ENCODE measurements around the gene SLC47A2.

SLC47A2 gene

DNA sequence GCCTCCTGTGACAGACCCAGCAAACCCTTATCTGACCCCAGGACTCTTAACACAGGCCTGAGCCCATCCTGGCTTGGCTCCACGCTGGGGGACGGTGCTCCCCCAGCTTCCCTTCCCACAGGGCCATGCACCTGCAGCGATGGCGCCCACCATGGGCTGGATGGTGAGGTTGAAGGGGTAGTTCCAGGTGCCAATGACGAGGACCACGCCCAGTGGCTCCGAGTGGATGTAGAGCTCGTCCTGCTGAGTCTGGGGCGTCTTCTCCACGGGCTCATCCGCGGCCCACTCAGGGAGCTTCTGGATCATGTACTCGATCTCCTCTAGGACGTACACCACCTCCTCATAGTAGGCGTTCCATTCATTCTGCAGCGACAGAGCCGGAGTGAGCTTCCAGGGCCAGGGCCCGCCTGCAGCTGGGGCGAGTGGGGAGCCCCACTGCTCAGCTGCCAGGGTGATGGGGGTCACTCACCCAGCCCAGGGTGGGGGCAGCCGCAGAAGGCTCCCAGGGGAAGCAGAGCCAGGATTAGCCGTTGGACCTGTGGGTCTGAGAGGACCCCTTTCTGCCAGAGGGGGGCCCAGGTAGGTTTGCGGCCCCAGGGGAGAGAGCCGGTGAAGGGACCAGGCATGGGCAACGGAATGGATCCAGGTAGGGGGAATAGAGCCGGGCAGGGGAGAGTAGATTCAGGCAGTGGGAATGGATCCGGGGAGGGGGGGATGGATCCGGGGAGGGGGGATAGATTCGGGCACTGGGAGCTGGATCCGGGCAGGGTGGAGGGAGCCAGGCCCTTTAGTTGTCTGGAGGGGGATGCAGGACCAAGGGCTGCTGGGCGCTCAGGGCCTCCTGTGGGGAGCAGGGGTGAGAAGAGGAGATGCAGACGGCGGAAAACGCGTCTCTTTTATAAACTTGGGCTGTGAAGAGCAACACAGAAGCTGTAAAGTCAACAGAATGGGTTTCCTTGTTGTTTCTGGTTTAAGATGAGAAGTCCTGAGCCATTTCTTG is 27.0 kb upstream of the SLC47A2 start:
- H3K9me3 Mint-ChIP-seq, result no peaks in the 10 kb centered on the region
- intact Hi-C loops (cut with micrococcal nuclease), result no loop called here
- H3K4me3 Mint-ChIP-seq, result no peak overlapping the region
- H3K27ac Mint-ChIP-seq, result no peak overlapping the region
- peaks cover 14% of the 10 kb centered on the region for H3K27me3 Mint-ChIP-seq
- H3K4me1 Mint-ChIP-seq (ENCODE audit: low read depth), result peaks cover 15% of the 10 kb centered on the region
- no peaks in the 10 kb centered on the region for H3K36me3 Mint-ChIP-seq (ENCODE audit: low read depth)

DNA sequence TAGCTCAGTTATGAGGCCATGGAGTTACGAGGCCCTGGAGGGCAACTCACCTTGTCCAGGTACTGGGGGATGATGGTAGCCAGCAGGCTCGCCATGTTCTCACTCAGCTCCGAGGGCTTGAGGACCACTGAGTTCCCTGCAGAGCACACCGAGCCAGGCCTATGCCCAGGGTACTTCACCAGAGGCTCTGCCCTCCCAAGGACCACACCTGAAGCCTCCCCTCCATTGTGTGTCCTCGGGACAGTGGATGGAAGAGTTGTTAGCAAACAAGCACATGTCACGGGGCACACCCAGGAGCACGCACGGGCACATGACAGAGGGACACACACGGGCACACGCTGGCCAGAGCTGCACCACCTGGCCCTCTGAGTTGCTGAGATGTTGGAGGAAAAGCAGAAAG is 26.1 kb upstream of the SLC47A2 start:
- Mint-ChIP-seq H3K27me3 (peaks cover 9% of the 10 kb centered on the region), H3K4me1 (ENCODE audit: low read depth) (peaks cover 15% of the 10 kb centered on the region), H3K4me3 (no peak overlapping the region), H3K27ac (no peak overlapping the region), H3K36me3 (ENCODE audit: low read depth) (no peaks in the 10 kb centered on the region), H3K9me3 (no peaks in the 10 kb centered on the region)
- intact Hi-C loops (cut with micrococcal nuclease), result no loop called here

DNA sequence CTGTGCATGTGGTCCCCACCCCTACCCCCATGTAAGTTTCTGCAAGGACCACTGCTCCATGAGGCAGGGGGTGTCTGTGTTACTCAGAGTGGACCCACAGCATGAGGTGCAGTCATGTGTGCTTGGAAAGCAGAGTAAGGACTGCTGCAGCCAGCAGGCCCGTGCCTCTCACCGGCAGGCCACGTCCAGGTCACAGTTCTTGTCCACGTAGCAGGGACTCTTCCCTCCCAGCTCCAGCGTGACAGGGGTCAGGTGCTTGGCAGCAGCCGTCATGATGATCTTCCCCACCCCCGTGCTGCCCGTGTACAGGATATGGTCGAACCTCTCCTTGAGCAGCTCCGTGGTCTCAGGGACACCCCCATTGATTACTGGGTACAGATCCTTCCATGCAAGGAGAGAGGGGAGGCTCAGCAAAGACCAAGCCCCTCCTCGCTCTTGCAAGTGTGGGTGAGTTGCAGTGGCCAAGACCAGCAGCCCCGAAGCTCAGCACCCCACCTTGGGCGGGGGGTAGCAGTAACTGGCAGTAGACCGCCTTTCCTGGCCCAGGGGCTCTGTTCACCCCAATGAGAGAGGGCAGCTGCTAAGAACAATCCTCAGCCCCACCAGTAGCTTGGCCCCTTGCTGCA is 25.6 kb upstream of the SLC47A2 start:
- H3K36me3 Mint-ChIP-seq (ENCODE audit: low read depth), result no peaks in the 10 kb centered on the region
- H3K4me1 Mint-ChIP-seq (ENCODE audit: low read depth), result peaks cover 15% of the 10 kb centered on the region
- no peak overlapping the region for H3K27ac Mint-ChIP-seq
- peaks cover 9% of the 10 kb centered on the region for H3K27me3 Mint-ChIP-seq
- no peaks in the 10 kb centered on the region for H3K9me3 Mint-ChIP-seq
- intact Hi-C loops (cut with micrococcal nuclease), result no loop called here
- H3K4me3 Mint-ChIP-seq, result no peak overlapping the region

DNA sequence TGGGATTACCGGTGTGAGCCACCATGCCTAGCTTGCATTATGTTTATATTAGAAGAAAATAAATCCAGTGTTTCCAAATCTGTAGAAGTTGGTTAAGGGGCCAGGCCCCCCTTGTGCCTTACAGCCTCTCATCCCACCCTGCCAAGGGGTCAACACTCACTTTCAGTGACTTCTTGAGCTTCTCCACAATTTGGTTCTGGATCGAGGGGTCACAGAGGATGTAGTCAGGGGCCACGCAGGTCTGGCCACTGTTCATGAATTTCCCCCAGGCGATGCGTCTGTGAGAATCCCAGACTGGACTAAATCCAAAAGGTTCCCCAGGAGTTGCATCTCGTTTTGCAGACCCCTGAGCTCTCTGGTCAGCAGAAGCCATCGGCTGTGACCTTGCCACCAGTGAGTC is 24.5 kb upstream of the SLC47A2 start:
- Mint-ChIP-seq H3K9me3 (no peaks in the 10 kb centered on the region), H3K4me1 (ENCODE audit: low read depth) (peaks cover 15% of the 10 kb centered on the region), H3K27me3 (peaks cover 9% of the 10 kb centered on the region), H3K4me3 (no peak overlapping the region), H3K27ac (no peak overlapping the region), H3K36me3 (ENCODE audit: low read depth) (no peaks in the 10 kb centered on the region)
- intact Hi-C loops (cut with micrococcal nuclease), result no loop called here

DNA sequence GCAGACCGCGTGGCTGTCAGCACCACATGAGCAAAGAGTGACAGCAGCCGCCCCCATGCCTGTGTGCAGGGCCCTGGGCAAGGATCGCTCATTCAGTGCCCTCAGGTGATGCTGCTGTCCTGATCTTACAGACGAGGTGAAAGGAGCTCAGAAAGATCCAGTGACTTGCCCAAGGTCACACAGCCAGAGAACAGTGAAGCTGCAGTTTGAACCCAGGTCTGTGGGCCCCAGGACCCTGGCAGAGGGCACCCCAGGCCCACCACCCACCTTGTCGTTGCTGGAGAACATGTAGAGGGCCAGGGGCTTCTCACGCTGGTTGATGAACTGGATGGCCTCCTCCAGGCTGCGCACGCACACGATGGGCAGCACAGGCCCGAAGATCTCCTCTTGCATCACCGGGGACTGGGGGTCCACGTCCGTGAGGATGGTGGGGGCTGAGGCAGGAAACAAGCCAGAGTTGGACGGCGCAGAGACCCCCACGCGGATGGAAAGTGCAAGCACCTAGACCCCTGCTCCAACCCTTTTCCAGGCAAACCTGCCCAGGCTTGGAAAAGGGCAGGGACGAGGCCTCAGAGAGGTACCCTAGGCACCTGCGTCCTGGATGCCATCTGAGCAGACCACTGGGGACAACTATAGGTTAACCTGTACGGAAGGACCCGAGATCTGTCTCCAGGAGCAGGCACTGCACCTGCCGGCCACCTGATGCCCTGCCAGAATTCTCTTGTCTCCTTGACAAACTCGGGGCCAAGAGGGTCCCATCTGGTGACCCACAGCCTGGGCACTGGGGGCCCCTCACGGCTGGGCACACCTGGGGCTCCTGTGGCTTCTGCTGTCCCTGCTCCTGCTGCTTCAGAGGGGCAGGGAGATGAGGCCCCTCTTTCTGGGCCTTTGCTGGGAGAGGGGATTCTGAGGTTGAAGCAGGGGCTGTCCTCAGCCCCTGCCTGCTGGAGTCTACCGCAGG is 23.1 kb upstream of the SLC47A2 start:
- Mint-ChIP-seq H3K27me3 (peaks cover 5% of the 10 kb centered on the region), H3K4me3 (no peak overlapping the region), H3K36me3 (ENCODE audit: low read depth) (no peaks in the 10 kb centered on the region), H3K4me1 (ENCODE audit: low read depth) (peaks cover 5% of the 10 kb centered on the region), H3K9me3 (no peaks in the 10 kb centered on the region), H3K27ac (no peak overlapping the region)
- intact Hi-C loops (cut with micrococcal nuclease), result no loop called here

DNA sequence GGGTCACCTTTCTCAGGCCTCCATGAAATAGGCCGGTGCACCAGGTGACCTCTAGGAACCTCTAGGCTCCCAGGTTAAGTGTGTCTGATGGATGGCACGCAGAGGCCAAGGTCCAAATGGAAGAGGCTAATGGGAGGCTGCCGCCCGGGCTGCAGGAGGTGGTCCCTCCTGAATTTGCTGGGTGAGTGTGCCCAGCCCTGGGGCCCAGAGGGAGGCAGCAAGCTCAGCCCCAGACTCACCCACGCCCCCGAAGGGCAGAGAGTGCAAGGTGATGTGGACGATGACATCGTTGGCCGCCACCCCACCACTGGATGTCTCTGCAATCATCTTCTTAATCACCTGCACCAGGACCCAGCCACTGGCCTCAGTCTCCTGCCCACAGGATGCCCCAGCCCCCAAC is 22.4 kb upstream of the SLC47A2 start:
- intact Hi-C loops (cut with micrococcal nuclease), result no loop called here
- Mint-ChIP-seq H3K4me3 (no peak overlapping the region), H3K27me3 (peaks cover 2% of the 10 kb centered on the region), H3K4me1 (ENCODE audit: low read depth) (peaks cover 6% of the 10 kb centered on the region), H3K9me3 (no peaks in the 10 kb centered on the region), H3K36me3 (ENCODE audit: low read depth) (no peaks in the 10 kb centered on the region), H3K27ac (no peak overlapping the region)

DNA sequence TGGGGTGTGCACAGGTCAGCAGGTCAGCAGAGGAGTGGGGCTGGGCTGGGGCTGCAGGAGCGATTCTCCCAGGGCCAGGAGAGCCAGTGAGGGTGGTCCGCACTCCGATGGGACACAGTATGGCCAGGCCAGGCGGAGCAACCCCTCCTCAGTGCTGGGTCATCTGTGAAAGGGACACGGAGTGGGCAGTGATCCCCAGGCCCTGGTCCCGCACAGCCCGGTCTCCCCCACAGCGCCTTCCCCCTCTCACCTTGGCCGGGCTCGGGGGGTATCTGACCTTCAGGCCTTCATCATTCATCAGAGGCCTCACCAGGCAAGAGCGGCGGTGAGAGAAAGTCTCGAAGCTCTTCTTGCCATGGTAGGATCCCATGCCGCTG is 21.7 kb upstream of the SLC47A2 start:
- Mint-ChIP-seq H3K27ac (no peak overlapping the region), H3K36me3 (ENCODE audit: low read depth) (no peaks in the 10 kb centered on the region), H3K9me3 (no peaks in the 10 kb centered on the region), H3K27me3 (no peaks in the 10 kb centered on the region), H3K4me3 (no peak overlapping the region), H3K4me1 (ENCODE audit: low read depth) (peaks cover 6% of the 10 kb centered on the region)
- intact Hi-C loops (cut with micrococcal nuclease), result no loop called here

DNA sequence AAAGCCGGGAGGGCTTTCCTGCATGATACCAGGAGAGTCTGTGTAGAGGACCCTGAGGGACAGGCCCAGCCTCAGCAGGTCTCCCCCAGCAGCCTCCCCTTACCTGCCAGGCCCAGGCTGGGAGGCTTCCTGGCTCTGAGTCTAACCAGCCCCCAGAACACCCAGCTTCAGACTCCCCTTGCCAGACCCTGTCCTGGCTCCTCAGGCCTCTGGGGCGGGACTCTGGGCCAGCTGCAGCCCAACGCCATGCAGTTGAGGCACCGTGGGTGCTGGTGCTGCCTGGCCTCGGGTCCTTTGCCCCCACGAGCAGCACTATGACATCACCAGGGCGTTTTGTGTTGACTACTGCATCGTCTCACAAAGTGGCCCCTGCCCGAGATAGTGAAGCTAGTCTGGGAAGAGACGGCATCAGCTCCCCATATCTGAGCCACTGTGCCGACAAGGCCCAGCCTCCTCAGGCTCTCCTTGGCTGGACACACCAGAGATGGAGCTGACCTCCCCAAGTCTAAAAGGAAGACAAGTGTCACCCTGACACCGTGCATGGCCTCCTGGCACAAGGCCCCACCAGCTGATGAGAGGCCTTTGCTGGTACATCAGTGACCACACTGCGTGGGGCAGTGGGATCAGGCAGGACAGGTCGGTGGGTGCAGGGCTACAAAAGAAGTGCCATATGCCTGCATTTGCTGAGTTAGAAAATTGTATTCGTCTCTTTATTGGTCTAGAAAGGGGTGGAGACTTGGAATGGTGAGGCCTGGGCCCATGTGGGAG is 21.1 kb upstream of the SLC47A2 start:
- intact Hi-C loops (cut with micrococcal nuclease), result no loop called here
- H3K4me3 Mint-ChIP-seq, result no peak overlapping the region
- no peaks in the 10 kb centered on the region for H3K9me3 Mint-ChIP-seq
- H3K4me1 Mint-ChIP-seq (ENCODE audit: low read depth), result peaks cover 6% of the 10 kb centered on the region
- H3K27ac Mint-ChIP-seq, result no peak overlapping the region
- H3K36me3 Mint-ChIP-seq (ENCODE audit: low read depth), result no peaks in the 10 kb centered on the region
- no peaks in the 10 kb centered on the region for H3K27me3 Mint-ChIP-seq

DNA sequence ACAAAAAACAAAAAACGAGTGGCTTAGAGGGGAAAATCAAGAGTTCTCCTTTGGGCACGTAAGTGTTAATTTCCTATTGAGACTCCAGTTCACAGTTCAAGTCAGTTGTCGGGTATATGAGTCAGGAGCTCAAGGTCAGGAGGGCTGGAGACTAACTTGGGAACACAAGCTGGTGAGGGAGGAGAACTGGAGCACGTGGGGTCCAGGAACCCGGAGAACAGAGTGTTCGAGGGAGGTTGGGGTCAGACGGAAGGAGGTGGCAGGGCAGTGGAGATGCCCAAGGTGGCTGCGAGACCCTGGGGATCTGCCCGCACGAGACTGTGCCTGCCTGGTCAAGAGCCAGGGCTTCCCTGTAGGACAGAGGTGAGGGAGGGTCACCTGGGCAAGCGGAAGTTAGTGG is 19.7 kb upstream of the SLC47A2 start:
- H3K27ac Mint-ChIP-seq, result no peak overlapping the region
- no peaks in the 10 kb centered on the region for H3K36me3 Mint-ChIP-seq (ENCODE audit: low read depth)
- H3K27me3 Mint-ChIP-seq, result peaks cover 2% of the 10 kb centered on the region
- no peaks in the 10 kb centered on the region for H3K9me3 Mint-ChIP-seq
- intact Hi-C loops (cut with micrococcal nuclease), result no loop called here
- H3K4me1 Mint-ChIP-seq (ENCODE audit: low read depth), result peaks cover 14% of the 10 kb centered on the region
- H3K4me3 Mint-ChIP-seq, result no peak overlapping the region

DNA sequence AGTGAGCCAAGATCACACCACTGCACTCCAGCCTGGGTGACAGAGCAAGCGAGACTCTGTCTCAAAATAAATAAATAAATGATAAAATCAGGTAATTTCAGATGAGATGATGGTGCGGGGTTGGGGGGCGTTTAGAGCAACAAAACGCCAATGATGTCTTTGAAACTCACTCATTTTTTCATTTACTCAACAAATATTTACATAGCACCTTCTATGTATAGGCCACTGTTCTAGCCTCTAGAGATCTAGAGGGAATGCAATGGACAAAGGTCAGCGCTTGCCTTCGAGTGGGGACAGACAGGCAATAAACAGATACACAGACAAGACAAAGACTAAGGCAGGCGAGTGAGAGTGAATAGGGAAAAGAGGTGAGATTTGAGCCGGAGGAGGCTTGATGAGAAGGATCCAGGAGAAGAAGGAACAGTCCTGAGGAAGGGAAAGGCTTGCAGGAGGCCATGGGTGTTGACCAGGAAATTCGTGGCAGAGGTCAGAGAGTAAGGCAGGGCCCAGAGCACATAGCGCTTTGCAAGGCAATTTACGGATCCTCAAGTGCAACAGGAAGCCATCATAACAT is 17.7 kb upstream of the SLC47A2 start:
- H3K4me1 Mint-ChIP-seq (ENCODE audit: low read depth), result peaks cover 31% of the 10 kb centered on the region
- intact Hi-C loops (cut with micrococcal nuclease), result no loop called here
- no peak overlapping the region for H3K27ac Mint-ChIP-seq
- H3K9me3 Mint-ChIP-seq, result no peaks in the 10 kb centered on the region
- no peaks in the 10 kb centered on the region for H3K36me3 Mint-ChIP-seq (ENCODE audit: low read depth)
- H3K4me3 Mint-ChIP-seq, result no peak overlapping the region
- peaks cover 2% of the 10 kb centered on the region for H3K27me3 Mint-ChIP-seq

DNA sequence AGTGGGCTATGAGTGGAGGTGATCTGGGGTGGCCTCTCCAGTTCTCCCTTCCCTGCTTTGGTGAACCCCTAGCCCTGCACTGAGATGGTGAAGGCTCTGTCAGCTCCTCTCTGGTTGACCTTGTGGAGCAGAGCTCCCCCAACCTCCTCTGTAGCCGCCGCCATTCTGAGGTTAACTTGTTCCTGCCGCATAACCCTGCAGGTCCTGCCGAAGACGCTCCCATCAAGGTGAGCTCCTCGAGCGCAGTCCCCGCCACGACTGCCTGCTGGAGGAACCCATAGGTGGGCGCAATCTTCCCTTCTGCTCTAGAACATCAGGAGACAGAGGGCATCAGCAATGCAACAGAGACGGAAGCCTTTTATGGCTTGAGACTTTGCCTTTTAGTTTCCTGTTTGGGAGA is 15.2 kb upstream of the SLC47A2 start:
- peaks cover 49% of the 10 kb centered on the region for H3K4me1 Mint-ChIP-seq (ENCODE audit: low read depth)
- H3K27ac Mint-ChIP-seq, result peak overlapping the region; percentile 59
- H3K9me3 Mint-ChIP-seq, result no peaks in the 10 kb centered on the region
- intact Hi-C loops (cut with micrococcal nuclease), result no loop called here
- H3K27me3 Mint-ChIP-seq, result peaks cover 2% of the 10 kb centered on the region
- H3K4me3 Mint-ChIP-seq, result no peak overlapping the region
- H3K36me3 Mint-ChIP-seq (ENCODE audit: low read depth), result no peaks in the 10 kb centered on the region

DNA sequence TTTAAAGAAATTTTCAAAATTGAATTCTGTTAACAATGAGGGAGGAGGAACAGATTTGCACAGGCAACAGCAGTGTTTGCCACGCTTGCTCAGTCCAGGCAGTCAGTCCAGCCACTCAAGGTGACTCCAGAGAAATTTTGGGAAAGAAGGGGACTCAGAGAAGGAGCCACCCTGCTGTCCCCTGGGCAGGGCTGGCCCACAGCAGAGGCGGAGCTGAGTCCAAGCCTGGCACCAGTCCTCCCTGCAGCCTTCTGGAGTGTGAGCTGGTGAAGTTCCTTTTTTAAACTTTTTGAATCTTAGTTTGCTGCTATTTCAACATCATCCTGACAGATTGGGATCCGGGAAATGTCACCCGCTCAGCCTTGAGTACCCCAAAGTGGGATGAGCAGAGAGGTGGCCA is 14.5 kb upstream of the SLC47A2 start:
- Mint-ChIP-seq H3K4me1 (ENCODE audit: low read depth) (peaks cover 50% of the 10 kb centered on the region), H3K4me3 (no peak overlapping the region), H3K36me3 (ENCODE audit: low read depth) (no peaks in the 10 kb centered on the region), H3K9me3 (no peaks in the 10 kb centered on the region), H3K27ac (peak overlapping the region; percentile 59), H3K27me3 (peaks cover 2% of the 10 kb centered on the region)
- intact Hi-C loops (cut with micrococcal nuclease), result no loop called here

DNA sequence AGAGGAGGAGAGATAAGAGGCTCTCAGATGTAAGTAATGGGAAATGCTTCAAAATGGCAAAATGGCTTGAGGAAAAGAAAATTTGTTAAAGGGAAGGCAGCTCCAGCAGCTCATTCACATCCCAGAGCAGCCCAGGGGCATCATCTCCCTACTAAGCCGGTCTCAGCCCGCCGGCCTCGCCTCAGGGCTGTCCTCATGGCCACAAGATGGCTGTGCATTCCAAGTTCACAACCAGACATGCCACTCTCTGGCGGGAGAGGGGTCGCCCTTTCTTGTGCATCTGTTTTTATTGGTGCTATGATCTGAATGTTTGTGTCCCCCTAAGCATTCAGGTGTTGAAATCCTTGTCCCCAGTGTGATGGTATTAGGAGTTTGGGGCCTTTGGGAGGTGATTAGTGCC is 13.5 kb upstream of the SLC47A2 start:
- H3K27me3 Mint-ChIP-seq, result peaks cover 2% of the 10 kb centered on the region
- no peaks in the 10 kb centered on the region for H3K9me3 Mint-ChIP-seq

More for the DNA sequence above, 13.5 kb upstream of the SLC47A2 start:
- Mint-ChIP-seq H3K4me3 (no peak overlapping the region), H3K4me1 (ENCODE audit: low read depth) (peaks cover 59% of the 10 kb centered on the region), H3K27ac (peak overlapping the region; percentile 59), H3K36me3 (ENCODE audit: low read depth) (no peaks in the 10 kb centered on the region)
- intact Hi-C loops (cut with micrococcal nuclease), result no loop called here

Measured in dendritic cell treated with granulocyte-macrophage colony-stimulating factor and Interleukin-4, amounts not matched to agents 40 ng/mL and 50 ng/mL, for 4 days (primary cell).